HCEC 1CT (cell line): ENCODE data around the gene TMEM254.
"Not testable (repeated sequence)": the region's sequence is repeated elsewhere in the genome, so short reads cannot be mapped to it uniquely, and the experiment has no call there.

Experiments
- DNase-seq: peaks from one replicate; pipeline ENCODE4 v3.0.0-alpha.2; 2017

Gene TMEM254, protein sequence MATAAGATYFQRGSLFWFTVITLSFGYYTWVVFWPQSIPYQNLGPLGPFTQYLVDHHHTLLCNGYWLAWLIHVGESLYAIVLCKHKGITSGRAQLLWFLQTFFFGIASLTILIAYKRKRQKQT

GRCh38 chr10:80078448-80079311 is at the start of gene TMEM254:
Gene TMEM254, plus strand, starts transcription at chr10:80078665. Its CDS starts 35 bp downstream, at chr10:80078700.
- peak; percentile 86 for DNase-seq

GRCh38 chr10:80029205-80029604 is 49.3 kb upstream of the TMEM254 start:
- DNase-seq: peak; percentile 21

DNA sequence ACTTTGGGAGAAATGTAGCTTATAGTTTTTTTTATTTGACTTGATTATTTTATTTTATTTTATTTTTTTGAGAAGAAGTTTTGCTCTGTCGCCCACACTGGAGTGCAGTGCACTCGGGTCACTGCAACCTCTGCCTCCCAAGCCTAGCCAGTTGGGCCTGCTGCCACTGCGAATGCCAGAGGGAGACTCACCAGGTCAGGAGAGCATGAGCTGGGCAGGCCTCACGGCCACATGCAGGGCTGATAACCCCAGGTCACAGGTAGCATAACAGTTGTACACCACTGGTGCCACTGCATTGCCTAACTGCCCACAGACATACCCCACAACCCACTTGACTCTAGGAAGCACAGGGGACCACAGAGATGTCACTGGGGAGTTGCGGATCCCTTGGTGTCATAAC is 48.6 kb upstream of the TMEM254 start:
- not testable (repeated sequence) for DNase-seq

- DNase-seq: no peak
These were observed 46.0 kb upstream of the TMEM254 start for GRCh38 chr10:80032503-80032902.

DNA sequence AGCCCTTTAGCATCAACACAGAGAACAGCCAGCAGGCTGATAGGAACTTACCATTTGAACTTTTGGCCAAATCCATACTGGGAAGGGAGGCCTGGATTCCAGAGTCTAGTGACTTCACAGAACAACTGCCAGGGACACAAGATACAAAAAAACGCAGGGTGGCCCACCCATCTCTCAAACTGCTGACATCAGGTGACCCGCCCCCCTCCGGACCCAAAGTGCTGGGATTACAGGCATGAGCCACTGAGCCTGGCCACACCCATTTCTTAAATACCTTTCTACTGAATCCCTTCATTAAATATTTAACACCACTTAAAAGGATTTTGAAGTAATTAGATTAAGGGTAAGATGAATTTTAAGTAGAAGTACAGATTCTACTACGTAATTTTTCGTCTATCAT is 43.7 kb upstream of the TMEM254 start:
- DNase-seq: not testable (repeated sequence)

DNA sequence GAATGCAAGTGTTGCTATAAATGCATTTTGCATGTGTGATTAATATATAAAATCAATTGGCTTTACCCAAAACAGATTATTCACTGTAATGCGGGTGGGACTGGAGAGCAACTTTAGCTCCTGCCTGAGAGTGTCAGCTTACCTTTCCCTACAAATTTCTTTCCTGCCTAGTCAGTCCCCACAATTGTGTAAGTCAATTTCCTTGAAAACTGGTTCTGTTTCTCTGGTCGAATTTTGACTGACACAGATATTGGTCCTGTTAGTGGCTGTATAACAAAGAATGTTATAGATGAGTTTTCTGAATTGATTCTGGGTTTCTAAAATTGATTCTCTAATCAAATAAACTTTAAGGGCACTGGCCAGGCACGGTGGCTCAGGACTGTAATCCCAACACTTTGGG is 43.0 kb upstream of the TMEM254 start:
- DNase-seq: not testable (repeated sequence)

- not testable (repeated sequence) for DNase-seq
These were observed 41.5 kb upstream of the TMEM254 start for GRCh38 chr10:80036921-80037500.

DNA sequence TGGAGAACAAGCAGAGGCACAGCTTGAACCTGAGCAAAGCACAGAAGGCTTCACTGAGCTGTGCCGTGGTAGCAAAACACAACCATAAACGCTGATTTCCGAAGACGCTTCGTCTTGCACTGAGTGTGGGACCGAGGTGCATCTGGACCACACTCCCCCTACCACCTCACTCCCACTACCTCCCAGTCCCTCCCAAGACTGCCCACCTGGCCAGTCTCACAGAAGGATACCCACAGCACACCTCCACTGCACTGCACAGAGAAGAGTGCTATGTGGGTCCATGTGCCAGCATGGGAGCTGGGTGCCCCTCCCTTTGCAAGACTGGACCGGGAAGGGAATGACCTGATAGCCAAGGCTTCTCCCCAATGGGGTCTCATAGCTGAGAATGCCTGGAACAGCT is 40.2 kb upstream of the TMEM254 start:
- DNase-seq: not testable (repeated sequence)

DNA sequence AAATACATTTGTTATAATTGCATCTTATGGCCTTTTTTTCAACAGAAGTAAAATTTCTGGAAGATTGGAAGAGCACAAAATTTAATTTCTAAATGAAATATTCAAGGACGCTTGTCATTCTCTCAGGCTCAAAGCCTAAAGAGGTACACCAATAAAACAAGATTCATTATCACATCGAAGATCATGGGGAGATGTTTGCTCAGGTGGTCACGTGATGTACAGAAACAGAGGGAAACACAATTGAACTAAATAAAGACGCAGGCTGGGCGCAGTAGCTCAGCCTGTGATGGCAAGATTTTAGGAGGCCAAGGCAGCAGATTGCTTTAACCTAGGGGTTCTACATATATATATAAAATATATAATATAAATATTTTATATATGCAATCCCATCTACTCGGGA is 37.3 kb upstream of the TMEM254 start:
- no peak for DNase-seq

DNA sequence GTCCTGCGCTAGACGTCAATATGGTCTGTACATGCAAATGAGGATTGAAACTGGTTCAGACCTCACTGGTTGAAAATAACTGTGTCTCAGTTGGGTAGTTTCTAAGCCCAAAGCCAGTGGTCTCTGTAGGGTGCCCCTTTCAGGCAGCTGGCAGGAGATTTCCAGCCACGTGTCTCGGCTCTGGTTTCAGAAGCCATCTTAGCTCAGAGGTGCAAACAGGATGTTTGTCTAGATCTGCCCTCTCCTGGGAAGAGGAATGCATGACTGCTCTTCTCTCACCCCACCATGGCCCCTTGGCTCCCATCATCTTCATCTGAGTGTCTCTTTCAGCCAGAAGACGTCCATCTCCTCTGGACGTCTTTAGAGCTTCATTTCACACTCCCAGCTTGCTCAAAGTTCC is 33.5 kb upstream of the TMEM254 start:
- DNase-seq: peak; percentile 7

- DNase-seq: peak; percentile 54
These were observed 31.6 kb upstream of the TMEM254 start for GRCh38 chr10:80046629-80047441.

GRCh38 chr10:80050752-80051151 is 27.7 kb upstream of the TMEM254 start:
- no peak for DNase-seq

- DNase-seq: no peak
These were observed 26.5 kb upstream of the TMEM254 start for GRCh38 chr10:80051993-80052392.

DNA sequence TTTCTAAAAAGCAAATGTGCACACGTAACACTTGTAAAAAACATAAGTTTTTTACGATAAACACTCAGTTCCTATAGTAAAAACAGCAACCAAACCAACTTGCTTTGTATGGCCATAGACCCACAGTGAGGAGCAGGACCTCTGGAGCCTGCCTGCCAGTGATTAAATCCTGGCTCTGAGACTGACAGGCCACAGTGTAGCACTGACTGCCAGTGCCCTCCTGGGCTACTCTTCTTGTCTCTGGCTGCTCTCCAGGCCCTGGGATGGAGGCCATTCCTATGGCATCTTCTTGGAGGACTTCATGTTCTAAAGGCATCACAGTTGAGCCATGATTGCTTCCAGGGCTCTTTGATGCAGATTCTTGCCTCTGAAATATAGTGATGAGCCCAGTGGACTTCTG is 22.7 kb upstream of the TMEM254 start:
- DNase-seq: no peak

- DNase-seq: no peak
These were observed 21.3 kb upstream of the TMEM254 start for GRCh38 chr10:80057171-80057570.

- no peak for DNase-seq
These were observed 14.2 kb upstream of the TMEM254 start for GRCh38 chr10:80064120-80064886.

GRCh38 chr10:80066809-80067208 is 11.7 kb upstream of the TMEM254 start:
- no peak for DNase-seq

DNA sequence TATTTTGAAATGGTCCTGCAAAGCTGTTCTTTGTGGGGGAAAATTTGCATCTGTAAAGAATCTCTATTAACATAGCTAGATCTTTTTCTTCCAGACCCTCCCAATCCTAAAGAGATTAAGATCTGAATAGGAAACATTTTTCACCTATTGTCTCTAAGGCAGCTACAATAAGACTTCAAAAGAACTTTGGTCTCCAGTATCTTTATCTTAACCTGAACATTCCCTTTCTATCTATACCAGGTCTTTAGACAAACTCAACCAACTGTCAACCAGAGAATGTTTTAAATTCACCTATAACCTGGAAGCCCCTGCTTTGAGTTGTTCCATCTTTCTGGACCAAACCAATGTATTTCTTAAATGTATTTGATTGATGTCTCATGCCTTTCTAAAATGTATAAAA is 10.6 kb upstream of the TMEM254 start:
- DNase-seq: not testable (repeated sequence)

GRCh38 chr10:80068270-80068669 is 10.2 kb upstream of the TMEM254 start:
- no peak for DNase-seq

GRCh38 chr10:80070057-80070456 is 8.4 kb upstream of the TMEM254 start:
- no peak for DNase-seq

- DNase-seq: no peak
These were observed 5.9 kb upstream of the TMEM254 start for GRCh38 chr10:80072584-80072983.

DNA sequence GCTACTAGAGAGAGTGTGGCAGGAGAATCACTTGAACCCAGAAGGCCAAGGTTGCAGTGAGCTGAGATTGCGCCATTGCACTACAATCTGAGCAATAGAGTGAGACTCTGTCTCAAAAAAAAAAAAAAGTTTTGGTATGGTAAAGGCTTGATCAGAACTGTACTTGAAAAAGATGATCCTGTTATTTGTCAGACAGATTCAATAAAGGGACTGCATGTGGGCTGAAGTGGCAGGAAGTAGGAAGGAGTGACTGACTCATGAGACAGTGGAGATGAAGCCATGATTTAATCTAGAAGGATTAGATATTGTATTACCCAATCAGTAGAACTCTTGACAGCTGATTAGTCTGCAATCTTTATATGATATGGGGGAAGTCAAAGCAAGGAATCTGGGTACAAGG is 2.7 kb upstream of the TMEM254 start:
- DNase-seq: peak; percentile 85
